Activated naive CD4-positive, alpha-beta T cell treated with anti-CD3 and anti-CD28 coated beads, Interleukin-2, amount 50 U/mL, for 72 hours (primary cell): ENCODE results near the gene SLC44A4. TPM values are rescaled to one million over a fixed set of nuclear protein-coding genes. Genes with fewer than 3 reads are reported as not detected.
"Not testable (repeated sequence)": the region's sequence is repeated elsewhere in the genome, so short reads cannot be mapped to it uniquely, and the experiment has no call there.

Experiments used
- ATAC-seq, 2 donors: fragments of 150-1000 bp; cut with Tn5 transposase; 2 replicates each; pipeline ENCODE4 v1.10.0; 2021; ENCODE audit warnings: mild to moderate bottlenecking in 2 of 2, moderate library complexity in 2 of 2
- DNase-seq, 2 donors: peaks; one replicate each; pipeline ENCODE4 v3.0.0; 2021 to 2022; ENCODE audit warnings: low spot score in 2 of 2
- H3K27ac Mint-ChIP-seq, 2 donors: one replicate each; pipeline ENCODE4 v1.8.0; 2022; ENCODE audit warnings: mild to moderate bottlenecking in 2 of 2, mixed read lengths in 2 of 2
- H3K36me3 Mint-ChIP-seq, 2 donors: one replicate each; pipeline ENCODE4 v1.8.0; 2022; ENCODE audit warnings: mixed read lengths in 2 of 2
- H3K9me3 Mint-ChIP-seq, 2 donors: one replicate each; pipeline ENCODE4 v1.8.0; 2022; ENCODE audit warnings: mixed read lengths in 2 of 2
- total RNA-seq, 2 donors: library from RNA; stranded (reverse); gene quantifications; one replicate each; pipeline ENCODE4 v1.2.3, GENCODE V29; 2022

The SLC44A4 gene
- total RNA-seq, 2 donors from 2014 or later, result 0.29 TPM; not detected in 1

DNA sequence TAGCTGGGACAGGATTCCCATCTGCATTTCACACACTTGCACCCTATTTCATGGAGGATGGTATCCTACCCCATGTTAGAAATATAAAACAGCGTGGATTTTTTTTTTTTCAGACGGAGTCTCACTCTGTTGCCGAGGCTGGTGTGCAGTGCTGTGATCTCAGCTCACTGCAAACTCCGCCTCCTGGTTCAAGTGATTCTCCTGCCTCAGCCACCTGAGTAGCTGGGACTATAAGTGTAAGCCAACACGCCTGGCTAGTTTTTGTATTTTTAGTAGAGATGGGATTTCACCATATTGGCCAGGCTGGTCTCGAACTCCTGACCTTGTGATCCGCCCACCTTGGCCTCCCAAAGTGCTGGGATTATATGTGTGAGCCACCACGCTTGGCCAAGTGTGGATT, 21.0 kb downstream of the SLC44A4 start:
- not testable (repeated sequence) for DNase-seq, ATAC-seq, H3K27ac Mint-ChIP-seq, H3K9me3 Mint-ChIP-seq, H3K36me3 Mint-ChIP-seq

DNA sequence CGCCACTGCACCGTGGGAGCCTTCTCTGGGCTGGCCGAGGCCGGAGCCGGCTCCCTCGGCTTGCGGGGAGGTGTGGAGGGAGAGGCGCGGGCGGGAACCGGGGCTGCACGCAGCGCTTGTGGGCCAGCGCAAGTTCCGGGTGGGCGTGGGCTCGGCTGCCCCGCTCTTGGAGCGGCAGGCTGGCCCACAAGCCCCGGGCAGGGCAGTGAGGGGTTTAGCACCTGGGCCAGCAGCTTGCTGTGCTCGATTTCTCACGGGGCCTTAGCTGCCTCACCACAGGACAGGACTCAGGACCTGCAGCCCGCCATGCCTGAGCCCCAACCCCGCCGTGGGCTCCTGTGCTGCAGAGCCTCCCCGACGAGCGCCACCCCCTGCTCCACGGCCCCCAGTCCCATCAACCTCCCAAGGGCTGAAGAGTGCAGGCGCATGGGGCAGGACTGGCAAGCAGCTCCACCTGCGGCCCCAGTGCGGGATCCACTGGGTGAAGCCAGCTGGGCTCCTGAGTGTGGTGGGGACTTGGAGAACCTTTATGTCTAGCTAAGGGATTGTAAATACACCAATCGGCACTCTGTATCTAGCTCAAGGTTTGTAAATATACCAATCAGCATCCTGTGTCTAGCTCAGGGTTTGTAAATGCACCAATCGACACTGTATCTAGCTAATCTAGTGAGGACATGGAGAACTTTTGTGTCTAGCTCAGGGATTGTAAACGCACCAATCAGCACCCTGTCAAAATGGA, 26.6 kb downstream of the SLC44A4 start:
- not testable (repeated sequence) for H3K9me3 Mint-ChIP-seq, H3K36me3 Mint-ChIP-seq, H3K27ac Mint-ChIP-seq, DNase-seq
- peak in 1 of 2 donors; percentile 18 for ATAC-seq

DNA sequence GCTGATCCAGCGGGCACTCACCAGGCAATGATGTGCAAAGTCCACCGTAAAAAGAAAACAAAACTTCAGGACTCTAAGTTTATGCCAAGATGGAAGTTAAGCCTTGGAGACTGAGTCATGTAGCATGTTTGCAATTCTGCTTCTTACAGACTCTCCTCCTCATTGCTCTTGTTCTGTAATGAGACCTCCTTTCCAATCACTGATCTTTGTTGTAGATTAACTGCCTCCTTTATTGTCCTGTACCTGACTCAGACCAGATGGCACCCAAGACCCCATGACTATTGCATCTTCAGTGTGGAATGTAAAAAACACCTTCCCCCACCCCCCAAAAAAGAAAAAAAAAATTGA, 27.3 kb downstream of the SLC44A4 start:
- Mint-ChIP-seq H3K36me3 (no peaks in the 10 kb centered on the region), H3K9me3 (no peaks in the 10 kb centered on the region), H3K27ac (no peak overlapping the region)
- DNase-seq, result no peak
- ATAC-seq, result no peak

DNA sequence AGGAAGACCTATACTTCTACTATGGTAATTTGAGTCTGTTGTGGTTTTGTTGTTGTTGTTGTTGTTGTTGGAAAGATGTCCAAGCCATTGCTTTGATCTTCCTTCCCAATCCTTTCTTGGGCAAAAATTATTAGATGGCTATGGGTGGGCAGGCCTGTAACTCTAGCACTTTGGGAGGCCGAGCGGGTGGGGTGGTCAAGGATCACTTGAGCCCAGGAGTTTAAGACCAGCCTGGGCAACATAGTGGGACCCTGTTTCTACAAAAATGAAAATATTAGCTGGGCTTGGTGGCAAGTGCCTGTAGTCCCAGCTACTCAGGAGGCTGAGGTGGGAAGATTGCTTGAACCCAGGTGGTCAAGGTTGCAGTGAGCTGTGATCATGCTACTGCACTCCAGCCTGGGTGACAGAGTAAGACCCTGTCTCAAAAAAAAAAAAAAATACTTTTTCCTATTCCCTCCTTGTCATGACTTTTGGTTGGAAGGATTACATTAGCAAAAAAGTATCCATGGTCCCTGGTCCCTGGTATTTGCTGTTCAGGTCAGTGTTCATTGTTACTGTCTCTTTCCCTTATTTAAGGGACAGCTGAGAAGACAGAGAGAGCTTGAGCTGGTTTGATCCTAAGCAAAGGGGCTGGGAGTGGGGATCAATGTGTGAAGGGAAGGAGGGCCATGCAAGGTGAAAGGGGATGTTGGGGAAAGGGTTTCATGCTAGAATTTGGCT, 27.9 kb downstream of the SLC44A4 start:
- no peak for ATAC-seq
- no peak for DNase-seq
- H3K27ac Mint-ChIP-seq, result no peak overlapping the region
- H3K9me3 Mint-ChIP-seq, result no peaks in the 10 kb centered on the region
- no peaks in the 10 kb centered on the region for H3K36me3 Mint-ChIP-seq

DNA sequence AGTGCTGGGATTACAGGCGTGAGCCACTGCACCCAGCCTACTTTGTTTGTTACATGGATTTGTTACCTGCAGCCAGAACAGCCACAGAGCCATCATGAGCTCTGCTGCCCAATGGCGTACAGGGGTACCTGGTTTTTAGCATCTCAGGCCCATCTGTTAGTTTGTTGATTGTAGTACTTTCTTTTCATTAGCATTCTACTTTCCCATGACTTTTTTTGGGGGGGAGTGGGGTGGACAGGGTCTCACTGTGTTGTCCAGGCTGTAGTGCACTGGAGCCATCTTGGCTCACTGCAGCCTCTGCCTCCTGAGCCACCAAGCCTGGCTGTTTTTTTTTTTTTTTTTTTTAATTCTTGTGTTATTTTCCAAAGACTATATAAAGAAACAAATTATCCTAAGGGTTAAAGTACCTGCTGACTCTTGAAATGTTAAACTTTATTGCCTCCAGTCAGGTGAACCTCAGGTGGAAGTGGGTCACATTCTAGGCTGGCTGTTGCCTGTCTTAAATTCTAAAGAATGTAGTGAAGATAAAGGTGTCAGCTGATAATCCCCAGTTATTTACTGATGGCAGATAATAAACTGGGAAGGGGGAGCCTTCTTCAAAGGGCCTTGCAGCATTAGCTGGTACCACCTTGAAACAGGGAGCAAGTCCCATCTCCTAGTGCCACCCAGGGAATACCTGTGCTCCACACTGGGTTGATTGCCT, 31.4 kb downstream of the SLC44A4 start:
- Mint-ChIP-seq H3K36me3 (no peaks in the 10 kb centered on the region), H3K27ac (no peak overlapping the region), H3K9me3 (no peaks in the 10 kb centered on the region)
- DNase-seq (no peak), ATAC-seq (no peak)

DNA sequence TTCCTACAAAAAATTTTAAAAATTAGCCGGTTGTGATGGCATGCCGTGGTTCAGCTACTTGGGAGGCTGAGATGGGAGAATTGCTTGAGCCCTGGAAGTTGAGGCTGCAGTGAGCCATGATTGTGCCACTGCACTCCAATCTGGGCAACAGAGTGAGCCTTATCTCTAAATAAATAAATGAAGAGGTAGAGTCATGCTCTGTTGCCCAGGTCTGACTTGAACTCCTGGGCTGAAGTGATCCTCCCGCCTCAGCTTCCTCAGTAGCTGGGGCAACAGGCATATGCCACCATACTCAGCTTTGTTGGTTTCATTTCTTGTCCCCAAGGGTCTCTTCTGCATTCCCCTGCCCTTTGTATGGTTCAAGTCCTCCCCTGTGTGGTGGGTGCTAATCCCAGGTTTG, 34.3 kb downstream of the SLC44A4 start:
- DNase-seq (no peak), ATAC-seq (peak in 1 of 2 donors; percentile 5)
- Mint-ChIP-seq H3K36me3 (peaks cover 0 to 12% of the 10 kb centered on the region in 2 donors), H3K27ac (no peak overlapping the region), H3K9me3 (no peaks in the 10 kb centered on the region)

DNA sequence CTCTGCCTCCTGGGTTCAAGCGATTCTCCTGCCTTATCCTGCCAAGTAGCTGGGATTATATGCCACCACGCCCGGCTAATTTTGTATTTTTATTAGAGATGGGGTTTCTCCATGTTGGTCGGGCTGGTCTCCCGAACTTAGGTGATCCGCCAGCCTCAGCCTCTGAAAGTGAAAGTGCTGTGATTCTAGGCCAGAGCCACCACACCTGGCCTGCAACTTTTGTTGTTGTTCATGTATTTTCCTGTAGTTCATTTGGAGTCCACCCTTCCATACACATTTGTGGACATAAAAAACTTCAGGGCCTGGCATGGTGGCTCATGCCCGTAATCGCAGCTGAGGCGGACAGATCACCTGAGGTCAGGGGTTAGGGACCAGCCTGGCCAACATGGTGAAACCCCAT, 36.7 kb downstream of the SLC44A4 start:
- Mint-ChIP-seq H3K9me3 (no peaks in the 10 kb centered on the region), H3K27ac (peak overlapping the region; percentile 32 to 77), H3K36me3 (peaks cover 11 to 33% of the 10 kb centered on the region in 2 donors)
- no peak for DNase-seq
- no peak for ATAC-seq

DNA sequence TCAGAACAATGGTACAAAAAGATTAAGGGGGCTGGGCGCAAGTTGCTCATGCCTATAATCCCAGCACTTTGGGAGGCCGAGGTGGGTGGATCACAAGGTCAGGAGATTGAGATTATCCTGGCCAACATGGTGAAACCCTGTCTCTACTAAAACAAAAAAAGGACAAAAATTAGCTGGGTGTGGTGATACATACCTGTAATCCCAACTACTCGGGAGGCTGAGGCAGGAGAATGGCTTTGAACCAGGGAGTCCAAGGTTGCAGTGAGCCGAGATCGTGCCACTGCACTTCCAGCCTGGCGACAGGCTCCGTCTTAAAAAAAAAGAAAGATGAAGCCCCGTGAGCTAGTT, 39.0 kb downstream of the SLC44A4 start:
- not testable (repeated sequence) for H3K27ac Mint-ChIP-seq, DNase-seq, H3K9me3 Mint-ChIP-seq, ATAC-seq
- peaks cover 32 to 56% of the 10 kb centered on the region in 2 donors for H3K36me3 Mint-ChIP-seq

DNA sequence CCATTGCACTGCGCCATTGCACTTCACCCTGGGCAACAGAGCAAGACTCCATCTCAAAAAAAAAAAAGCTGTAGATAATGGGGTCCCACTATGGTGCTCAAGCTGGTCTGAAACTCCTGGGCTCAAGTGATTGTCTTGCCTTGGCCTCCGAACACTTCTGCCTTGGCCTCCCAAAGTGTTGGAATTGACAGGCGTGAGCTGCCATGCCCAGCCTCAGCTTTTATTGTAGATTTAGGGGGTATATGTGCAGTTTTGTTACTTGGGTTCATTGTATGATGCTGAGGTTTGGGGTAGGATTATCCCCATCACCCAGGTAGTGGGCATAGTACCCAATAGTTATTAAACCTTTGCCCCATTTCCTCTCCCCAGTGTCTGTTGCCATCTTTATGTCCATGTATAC, 39.8 kb downstream of the SLC44A4 start:
- no peaks in the 10 kb centered on the region for H3K9me3 Mint-ChIP-seq
- H3K27ac Mint-ChIP-seq, result no peak overlapping the region
- no peak for DNase-seq
- no peak for ATAC-seq
- H3K36me3 Mint-ChIP-seq, result peaks cover 39 to 59% of the 10 kb centered on the region in 2 donors

DNA sequence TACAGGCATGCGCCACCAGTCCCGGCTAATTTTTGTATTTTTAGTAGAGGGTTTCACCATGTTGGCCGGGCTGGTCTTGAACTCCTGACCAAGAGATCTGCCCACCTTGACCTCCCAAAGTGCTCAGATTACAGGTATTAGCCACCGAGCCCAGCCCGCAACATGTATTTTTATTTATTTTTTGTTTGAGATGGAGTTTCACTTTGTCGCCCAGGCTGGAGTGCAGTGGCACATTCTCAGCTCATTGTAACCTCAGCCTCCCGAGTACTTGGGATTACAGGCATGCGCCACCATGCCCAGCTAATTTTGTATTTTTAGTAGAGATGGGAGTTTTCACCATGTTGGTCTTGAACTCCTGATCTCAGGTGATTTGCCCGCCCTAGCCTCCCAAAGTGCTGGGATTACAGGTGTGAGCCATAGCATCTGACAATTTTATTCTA, 40.7 kb downstream of the SLC44A4 start:
- not testable (repeated sequence) for DNase-seq, ATAC-seq, H3K9me3 Mint-ChIP-seq
- peak overlapping the region in 1 of 2 donors; percentile 96 for H3K27ac Mint-ChIP-seq
- H3K36me3 Mint-ChIP-seq, result peaks cover 40 to 59% of the 10 kb centered on the region in 2 donors

DNA sequence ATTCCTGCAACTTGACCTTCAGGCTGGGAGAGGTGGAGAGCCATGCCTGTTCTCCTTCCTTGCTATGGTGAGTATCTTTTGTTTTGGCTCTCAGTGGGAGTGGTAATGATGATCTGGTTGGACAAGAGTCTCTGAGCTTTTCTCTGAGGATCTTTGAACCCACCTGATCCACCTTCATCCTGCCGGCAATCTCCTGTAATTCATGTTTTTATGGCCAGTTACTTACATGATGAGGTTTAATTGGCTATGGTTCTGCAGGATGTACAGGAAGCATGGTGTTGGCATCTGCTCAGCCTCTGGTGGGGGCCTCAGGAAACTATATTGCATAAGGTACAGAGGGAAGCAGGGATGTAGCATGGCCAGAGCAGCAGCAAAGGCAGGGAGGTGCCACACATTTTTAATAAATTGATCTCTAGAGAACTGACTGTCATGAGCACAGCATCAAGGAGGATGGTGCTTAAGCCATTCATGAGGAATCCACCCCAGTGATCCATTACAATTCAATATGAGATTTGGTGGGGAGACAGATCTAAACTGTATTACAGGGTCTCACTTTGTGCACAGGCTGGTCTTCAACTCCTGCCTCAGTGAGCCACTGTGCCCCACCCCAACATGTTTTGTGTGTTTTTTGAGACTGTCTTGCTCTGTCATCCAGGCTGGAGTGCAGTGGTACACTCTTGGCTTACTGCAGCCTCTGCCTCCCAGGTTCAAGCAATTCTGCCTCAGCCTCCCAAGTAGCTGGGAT, 41.3 kb downstream of the SLC44A4 start:
- H3K36me3 Mint-ChIP-seq, result peaks cover 40 to 59% of the 10 kb centered on the region in 2 donors
- no peaks in the 10 kb centered on the region for H3K9me3 Mint-ChIP-seq
- H3K27ac Mint-ChIP-seq, result peak overlapping the region; percentile 96 to 98
- ATAC-seq (no peak), DNase-seq (no peak)

DNA sequence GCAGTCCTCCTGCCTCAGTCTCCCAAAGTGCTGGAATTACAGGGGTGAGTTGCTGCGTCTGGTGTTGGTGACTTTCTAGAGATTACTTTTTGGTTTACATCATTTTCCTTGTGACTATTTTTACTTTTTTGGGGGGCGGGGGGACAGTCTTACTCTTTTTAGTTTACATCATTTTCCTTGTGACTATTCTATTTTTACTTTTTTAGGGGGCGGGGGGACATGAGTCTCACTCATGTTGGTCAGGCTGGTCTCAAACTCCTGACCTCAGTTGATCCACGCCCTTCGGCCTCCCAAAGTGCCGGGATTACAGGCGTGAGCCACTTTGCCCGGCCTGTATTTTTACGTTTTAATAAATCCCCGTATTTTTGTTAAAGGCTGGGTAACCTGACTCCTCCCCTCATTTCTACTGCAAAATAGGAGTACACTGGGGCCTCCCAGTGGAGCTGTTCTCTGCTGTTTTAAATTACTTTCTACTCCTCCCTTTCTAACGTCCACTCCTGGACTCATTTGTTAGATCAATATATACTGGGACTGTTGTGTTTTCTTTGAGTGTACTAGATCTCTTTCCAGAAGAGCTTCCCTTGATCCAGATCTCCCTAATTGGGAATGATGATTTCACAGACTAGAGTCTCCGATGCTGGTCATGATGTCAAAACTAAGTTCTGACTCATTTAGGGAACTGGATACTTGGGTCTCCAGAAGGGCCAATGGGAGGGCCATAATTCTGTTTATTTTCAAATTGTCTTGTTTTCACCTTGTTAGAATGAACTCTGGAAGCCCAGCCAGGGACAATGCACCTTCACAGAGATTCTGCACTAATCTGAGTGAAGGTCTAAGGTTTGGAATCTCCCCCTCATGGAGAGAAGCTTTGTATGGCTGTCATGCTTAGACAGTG, 42.1 kb downstream of the SLC44A4 start:
- ATAC-seq (no peak), DNase-seq (no peak)
- Mint-ChIP-seq H3K27ac (peak overlapping the region; percentile 96 to 98), H3K9me3 (no peaks in the 10 kb centered on the region), H3K36me3 (peaks cover 40 to 59% of the 10 kb centered on the region in 2 donors)

DNA sequence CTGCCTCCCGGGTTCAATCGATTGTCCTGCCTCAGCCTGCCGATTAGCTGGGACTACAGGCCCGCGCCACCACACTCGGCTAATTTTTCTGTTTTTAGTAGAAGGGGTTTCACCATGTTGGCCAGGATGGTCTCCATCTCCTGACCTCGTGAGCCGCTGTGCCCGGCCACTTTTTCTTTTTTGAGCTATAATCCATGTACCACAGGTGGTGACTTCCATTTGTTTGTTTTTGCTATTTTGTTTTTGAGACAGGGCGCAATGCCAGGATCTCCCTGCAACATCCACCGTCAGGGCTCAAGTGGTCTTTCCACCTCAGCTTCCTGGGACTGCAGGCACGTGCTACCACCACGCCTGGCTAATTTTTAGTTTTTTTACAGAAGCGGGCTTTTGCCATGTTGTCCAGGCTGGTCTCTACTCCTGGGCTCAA, 42.7 kb downstream of the SLC44A4 start:
- no peak for DNase-seq
- peak overlapping the region; percentile 96 to 98 for H3K27ac Mint-ChIP-seq
- H3K9me3 Mint-ChIP-seq, result no peaks in the 10 kb centered on the region
- ATAC-seq, result no peak
- peaks cover 40 to 59% of the 10 kb centered on the region in 2 donors for H3K36me3 Mint-ChIP-seq

DNA sequence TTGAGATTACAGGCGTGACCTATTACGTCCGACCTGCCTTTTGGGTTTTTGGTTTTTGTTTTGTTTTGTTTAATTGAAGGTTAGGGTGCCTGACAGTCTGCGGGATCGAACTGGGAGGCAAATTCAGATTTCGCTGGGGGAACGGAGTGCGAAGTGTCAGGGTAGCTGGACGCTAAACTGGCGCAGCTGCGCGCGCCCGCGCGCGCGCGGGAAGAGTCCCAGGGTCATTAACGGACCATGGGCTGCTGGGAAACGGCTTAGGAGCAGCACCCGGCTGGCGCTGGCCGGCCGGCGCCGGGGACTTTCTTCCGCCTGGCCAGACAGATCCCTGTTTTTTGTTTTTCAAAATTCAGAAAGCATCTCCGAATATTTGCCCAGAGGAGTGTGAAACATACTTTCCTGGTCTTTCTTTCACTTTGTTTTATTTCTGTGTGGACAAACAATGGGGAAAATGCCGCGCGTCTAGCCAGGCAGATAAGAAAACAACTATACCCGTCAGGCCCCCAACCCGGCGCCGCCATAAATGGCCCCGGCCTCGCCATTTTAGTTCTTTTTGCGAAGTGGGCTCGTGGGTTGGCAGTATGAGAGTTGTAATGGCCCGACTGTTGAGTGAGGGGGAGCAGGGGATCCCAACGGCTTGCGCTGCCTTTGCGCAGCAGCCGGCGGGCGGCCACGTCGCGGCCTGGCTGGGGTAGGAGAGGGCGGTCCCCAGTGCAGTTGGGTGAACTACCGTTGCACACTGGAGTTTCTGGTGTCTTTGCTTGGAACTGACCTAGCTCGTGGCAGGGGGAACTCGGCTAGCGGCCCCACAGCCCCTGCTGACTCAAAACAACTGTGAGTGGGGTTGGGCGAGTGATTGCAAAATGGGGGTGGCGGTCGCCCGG, 44.2 kb downstream of the SLC44A4 start:
- DNase-seq, result peak; percentile 84 to 94
- Mint-ChIP-seq H3K36me3 (peaks cover 53 to 54% of the 10 kb centered on the region in 2 donors), H3K9me3 (no peaks in the 10 kb centered on the region), H3K27ac (peak overlapping the region; percentile 96 to 98)
- ATAC-seq, result peak; percentile 55 to 89
